Measurements from ENCODE around the gene NAA25. TPM values are rescaled to one million over a fixed set of nuclear protein-coding genes. Genes with fewer than 3 reads are reported as not detected.

NAA25 gene
- total RNA-seq, 1 donor from 2014 or later = 35.9 TPM

GRCh38 chr12:112096667-112097066 is 11.9 kb downstream of the NAA25 start:
- no peak overlapping the region for H3K27ac Mint-ChIP-seq (ENCODE audit: unreplicated experiment)
- peaks cover 8% of the 10 kb centered on the region for H3K36me3 Mint-ChIP-seq (ENCODE audit: low read depth)
- TF ChIP-seq CTCF (conservative IDR thresholded peaks at IDR 0.05) = no peak

GRCh38 chr12:112096070-112096469 is 12.5 kb downstream of the NAA25 start:
- H3K27me3 Mint-ChIP-seq (ENCODE audit: low read depth) = no peaks in the 10 kb centered on the region
- no peaks in the 10 kb centered on the region for H3K9me3 Mint-ChIP-seq
- no peak for TF ChIP-seq CTCF (conservative IDR thresholded peaks at IDR 0.05)
- no peak overlapping the region for H3K27ac Mint-ChIP-seq (ENCODE audit: unreplicated experiment)
- no peak overlapping the region for H3K4me3 Mint-ChIP-seq
- peaks cover 6% of the 10 kb centered on the region for H3K36me3 Mint-ChIP-seq (ENCODE audit: low read depth)
- peaks cover 3% of the 10 kb centered on the region for H3K4me1 Mint-ChIP-seq
- DNase-seq (ENCODE audit: low read depth, low spot score) = no peak

More at GRCh38 chr12:112096667-112097066, 11.9 kb downstream of the NAA25 start:
- no peak overlapping the region for H3K4me3 Mint-ChIP-seq
- H3K4me1 Mint-ChIP-seq = peaks cover 3% of the 10 kb centered on the region
- H3K9me3 Mint-ChIP-seq = no peaks in the 10 kb centered on the region
- H3K27me3 Mint-ChIP-seq (ENCODE audit: low read depth) = no peaks in the 10 kb centered on the region
- DNase-seq (ENCODE audit: low read depth, low spot score) = no peak

- DNase-seq (ENCODE audit: low read depth, low spot score) = no peak
- Mint-ChIP-seq H3K4me3 (no peak overlapping the region), H3K9me3 (no peaks in the 10 kb centered on the region), H3K27ac (ENCODE audit: unreplicated experiment) (no peak overlapping the region), H3K27me3 (ENCODE audit: low read depth) (no peaks in the 10 kb centered on the region), H3K36me3 (ENCODE audit: low read depth) (peaks cover 7% of the 10 kb centered on the region), H3K4me1 (no peaks in the 10 kb centered on the region)
- TF ChIP-seq CTCF (conservative IDR thresholded peaks at IDR 0.05) = no peak
These were observed 17.0 kb downstream of the NAA25 start for GRCh38 chr12:112091563-112091962.

- Mint-ChIP-seq H3K9me3 (no peaks in the 10 kb centered on the region), H3K36me3 (ENCODE audit: low read depth) (peaks cover 7% of the 10 kb centered on the region), H3K27ac (ENCODE audit: unreplicated experiment) (no peak overlapping the region), H3K27me3 (ENCODE audit: low read depth) (no peaks in the 10 kb centered on the region), H3K4me3 (no peak overlapping the region), H3K4me1 (no peaks in the 10 kb centered on the region)
- DNase-seq (ENCODE audit: low read depth, low spot score) = no peak
- no peak for TF ChIP-seq CTCF (conservative IDR thresholded peaks at IDR 0.05)
These were observed 20.7 kb downstream of the NAA25 start for GRCh38 chr12:112087851-112088250.

- Mint-ChIP-seq H3K27me3 (ENCODE audit: low read depth) (no peaks in the 10 kb centered on the region), H3K9me3 (no peaks in the 10 kb centered on the region), H3K36me3 (ENCODE audit: low read depth) (peaks cover 7% of the 10 kb centered on the region), H3K27ac (ENCODE audit: unreplicated experiment) (no peak overlapping the region), H3K4me1 (no peaks in the 10 kb centered on the region), H3K4me3 (no peak overlapping the region)
- no peak for DNase-seq (ENCODE audit: low read depth, low spot score)
- peak; percentile 50 for TF ChIP-seq CTCF (conservative IDR thresholded peaks at IDR 0.05)
These were observed 21.3 kb downstream of the NAA25 start for GRCh38 chr12:112087055-112087850.

Data from neural crest cell (in vitro differentiated cells).